ENCODE results near the gene RIMS3.
A peak's percentile ranks its signal among the peaks of the same experiment; 100 is the strongest.

DNA sequence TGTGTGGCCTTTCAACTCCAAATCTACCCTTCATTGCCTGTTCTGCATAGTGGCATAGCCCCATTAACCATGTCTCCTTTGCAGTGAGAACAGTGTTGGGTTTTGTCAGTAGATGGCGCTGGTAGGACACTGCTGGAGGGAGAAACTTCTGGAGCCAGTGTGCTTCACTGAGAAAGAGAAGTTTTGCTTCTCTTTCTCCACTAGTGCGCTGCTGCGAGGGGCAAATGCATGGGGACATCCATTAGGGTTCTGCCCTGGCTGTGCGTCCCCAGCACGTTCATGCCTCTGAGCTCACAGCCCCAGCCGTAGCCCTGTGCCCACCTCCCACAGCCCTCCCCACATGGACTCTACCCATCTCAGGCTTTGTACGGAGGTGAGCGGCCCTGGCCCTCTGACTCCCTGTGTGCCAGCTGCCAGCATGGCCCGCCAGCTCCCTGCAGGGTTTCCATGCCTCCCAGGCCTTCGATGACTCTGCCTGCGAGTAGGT lies 53.1 kb downstream of the RIMS3 start:
- TF ChIP-seq, protein P1, sequence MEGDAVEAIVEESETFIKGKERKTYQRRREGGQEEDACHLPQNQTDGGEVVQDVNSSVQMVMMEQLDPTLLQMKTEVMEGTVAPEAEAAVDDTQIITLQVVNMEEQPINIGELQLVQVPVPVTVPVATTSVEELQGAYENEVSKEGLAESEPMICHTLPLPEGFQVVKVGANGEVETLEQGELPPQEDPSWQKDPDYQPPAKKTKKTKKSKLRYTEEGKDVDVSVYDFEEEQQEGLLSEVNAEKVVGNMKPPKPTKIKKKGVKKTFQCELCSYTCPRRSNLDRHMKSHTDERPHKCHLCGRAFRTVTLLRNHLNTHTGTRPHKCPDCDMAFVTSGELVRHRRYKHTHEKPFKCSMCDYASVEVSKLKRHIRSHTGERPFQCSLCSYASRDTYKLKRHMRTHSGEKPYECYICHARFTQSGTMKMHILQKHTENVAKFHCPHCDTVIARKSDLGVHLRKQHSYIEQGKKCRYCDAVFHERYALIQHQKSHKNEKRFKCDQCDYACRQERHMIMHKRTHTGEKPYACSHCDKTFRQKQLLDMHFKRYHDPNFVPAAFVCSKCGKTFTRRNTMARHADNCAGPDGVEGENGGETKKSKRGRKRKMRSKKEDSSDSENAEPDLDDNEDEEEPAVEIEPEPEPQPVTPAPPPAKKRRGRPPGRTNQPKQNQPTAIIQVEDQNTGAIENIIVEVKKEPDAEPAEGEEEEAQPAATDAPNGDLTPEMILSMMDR (IDR thresholded peaks at IDR 0.05; ENCODE audit: low read length) = peak; percentile 95
- TF ChIP-seq EZH2phosphoT487 (IDR thresholded peaks at IDR 0.05; ENCODE audit: low read length) = no peak
